Panc1 (cell line): ENCODE data around the gene TRAM2. TPM values are rescaled to one million over a fixed set of nuclear protein-coding genes. Genes with fewer than 3 reads are reported as not detected.

ENCODE experiments used
- ATAC-seq: fragments of 200-7000 bp; cut with Tn5 transposase; 2 replicates; pipeline ENCODE4 v1.9.1; 2020; ENCODE audit warnings: mild to moderate bottlenecking, moderate library complexity
- BruUV-seq: library from RNA; stranded (reverse); fragments of 400-500 nt; replicated peaks from 2 replicates; lab custom pipeline; 2021; lab: Mats Ljungman, UMichigan
- CTCF ChIA-PET: fragments of 300-600 bp; sonication (Branson Sonifier 250); formaldehyde crosslinking; loops from one replicate; lab custom pipeline; 2022; ENCODE audit warnings: antibody characterized with exemption; lab: Charles Lee
- POLR2A ChIA-PET: fragments of 300-600 bp; sonication (Branson Sonifier 250); formaldehyde crosslinking; loops from one replicate; lab custom pipeline; 2022; ENCODE audit warnings: antibody characterized with exemption; lab: Charles Lee
- DNase-seq: peaks from one replicate; pipeline ENCODE4 v3.0.0-alpha.2; 2010; ENCODE audit warnings: low read depth, low spot score
- H3K27ac ChIP-seq: 2 replicates; pipeline ENCODE4 v1.5.1; 2011; ENCODE audit warnings: mild to moderate bottlenecking, low read length, inconsistent platforms
- H3K27me3 ChIP-seq: fragments of 200-500 bp; sonication (Bioruptor generic); 2 replicates; pipeline ENCODE4 v1.6.0; 2014; ENCODE audit warnings: low read length, inconsistent platforms; ENCODE audit not compliant: control insufficient read depth, insufficient read depth
- H3K36me3 ChIP-seq: fragments of 200-500 bp; sonication (Bioruptor generic); 2 replicates; pipeline ENCODE4 v1.5.1; 2014; ENCODE audit warnings: inconsistent platforms, mild to moderate bottlenecking, low read length, moderate library complexity; ENCODE audit not compliant: control insufficient read depth, insufficient read depth
- H3K4me1 ChIP-seq: 2 replicates; pipeline ENCODE4 v1.5.1; 2011; ENCODE audit warnings: inconsistent platforms, mild to moderate bottlenecking, low read length, moderate library complexity; ENCODE audit not compliant: control insufficient read depth, insufficient read depth
- H3K4me3 ChIP-seq, 2 experiments: 2 replicates each; pipeline ENCODE4 v1.5.1; 2011 to 2012; ENCODE audit warnings: low read depth in 2 of 2, low read length in 2 of 2, mild to moderate bottlenecking in 2 of 2, inconsistent platforms in 1 of 2, moderate library complexity in 1 of 2
- H3K9me3 ChIP-seq: fragments of 200-500 bp; sonication (Bioruptor generic); 2 replicates; pipeline ENCODE4 v1.5.1; 2014; ENCODE audit warnings: low read depth, mild to moderate bottlenecking, inconsistent platforms, low read length, moderate library complexity; ENCODE audit not compliant: control insufficient read depth, insufficient read depth
- POLR2AphosphoS5 ChIP-seq: IDR thresholded peaks from 2 replicates; pipeline ENCODE4 v1.6.1; 2012; ENCODE audit warnings: mild to moderate bottlenecking, low read depth, low read length, moderate library complexity
- SIN3A ChIP-seq: IDR thresholded peaks from 2 replicates; pipeline ENCODE4 v1.6.1; 2012; ENCODE audit warnings: low read depth, mild to moderate bottlenecking, low read length, moderate library complexity, borderline replicate concordance; ENCODE audit not compliant: insufficient read depth
- TCF7L2 ChIP-seq: IDR thresholded peaks from 2 replicates; pipeline ENCODE4 v1.6.1; 2011; ENCODE audit warnings: mild to moderate bottlenecking, low read depth, low read length, inconsistent platforms
- in situ Hi-C: cut with HindIII; loops from 2 replicates; pipeline ENCODE4 v1.10.0; 2016; ENCODE audit warnings: low sequenced_read_pairs, low pct_unique_long_range_greater_than_20kb
- intact Hi-C: fragments of 100-400 bp; cut with micrococcal nuclease; formaldehyde crosslinking; loops from one replicate; pipeline ENCODE4 v1.10.0; 2022; ENCODE audit not compliant: unreplicated experiment
- total RNA-seq: library from RNA; stranded (reverse); gene quantifications from one replicate; pipeline ENCODE4 v1.2.1, GENCODE V29; 2021; ENCODE audit not compliant: unreplicated experiment
- TF ChIP-seq, protein P1 (sequence below): fragments of 450-650 bp; IDR thresholded peaks from 2 replicates; pipeline ENCODE4 v1.5.1; 2017; ENCODE audit warnings: mild to moderate bottlenecking
- TF ChIP-seq, protein P2 (sequence below), 2 experiments: IDR thresholded peaks; 2 replicates each; pipeline ENCODE4 v1.6.1; 2011 to 2012; ENCODE audit warnings: low read depth in 2 of 2, control low read depth in 1 of 2, low read length in 1 of 2, mild to moderate bottlenecking in 1 of 2, moderate library complexity in 1 of 2; ENCODE audit not compliant: insufficient read depth in 1 of 2

TRAM2 gene
- total RNA-seq, 1 experiment from 2014 or later: 56.7 TPM

DNA sequence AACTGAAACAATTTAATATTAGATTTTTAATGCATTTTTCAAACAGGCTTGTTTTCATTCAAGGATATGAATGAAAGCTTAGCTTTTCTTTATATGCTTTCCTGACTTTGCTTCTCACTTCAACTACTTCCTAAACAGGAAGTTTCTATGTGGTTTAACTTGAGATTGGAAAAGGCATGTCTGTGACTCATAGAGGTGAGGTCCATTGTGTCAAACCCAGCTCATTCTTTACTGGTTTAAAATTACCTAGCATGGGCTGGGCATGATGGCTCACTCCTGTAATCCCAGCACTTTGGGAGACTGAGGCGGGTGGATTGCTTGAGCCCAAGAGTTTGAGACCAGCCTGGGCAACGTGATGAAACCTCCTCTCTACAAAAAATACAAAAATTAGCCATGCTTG, 122.3 kb downstream of the TRAM2 start:
- TF ChIP-seq, protein P1, sequence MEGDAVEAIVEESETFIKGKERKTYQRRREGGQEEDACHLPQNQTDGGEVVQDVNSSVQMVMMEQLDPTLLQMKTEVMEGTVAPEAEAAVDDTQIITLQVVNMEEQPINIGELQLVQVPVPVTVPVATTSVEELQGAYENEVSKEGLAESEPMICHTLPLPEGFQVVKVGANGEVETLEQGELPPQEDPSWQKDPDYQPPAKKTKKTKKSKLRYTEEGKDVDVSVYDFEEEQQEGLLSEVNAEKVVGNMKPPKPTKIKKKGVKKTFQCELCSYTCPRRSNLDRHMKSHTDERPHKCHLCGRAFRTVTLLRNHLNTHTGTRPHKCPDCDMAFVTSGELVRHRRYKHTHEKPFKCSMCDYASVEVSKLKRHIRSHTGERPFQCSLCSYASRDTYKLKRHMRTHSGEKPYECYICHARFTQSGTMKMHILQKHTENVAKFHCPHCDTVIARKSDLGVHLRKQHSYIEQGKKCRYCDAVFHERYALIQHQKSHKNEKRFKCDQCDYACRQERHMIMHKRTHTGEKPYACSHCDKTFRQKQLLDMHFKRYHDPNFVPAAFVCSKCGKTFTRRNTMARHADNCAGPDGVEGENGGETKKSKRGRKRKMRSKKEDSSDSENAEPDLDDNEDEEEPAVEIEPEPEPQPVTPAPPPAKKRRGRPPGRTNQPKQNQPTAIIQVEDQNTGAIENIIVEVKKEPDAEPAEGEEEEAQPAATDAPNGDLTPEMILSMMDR: no peak
- no peak for TF ChIP-seq POLR2AphosphoS5
- TF ChIP-seq TCF7L2: no peak
- no peak for TF ChIP-seq SIN3A
- TF ChIP-seq, protein P2, sequence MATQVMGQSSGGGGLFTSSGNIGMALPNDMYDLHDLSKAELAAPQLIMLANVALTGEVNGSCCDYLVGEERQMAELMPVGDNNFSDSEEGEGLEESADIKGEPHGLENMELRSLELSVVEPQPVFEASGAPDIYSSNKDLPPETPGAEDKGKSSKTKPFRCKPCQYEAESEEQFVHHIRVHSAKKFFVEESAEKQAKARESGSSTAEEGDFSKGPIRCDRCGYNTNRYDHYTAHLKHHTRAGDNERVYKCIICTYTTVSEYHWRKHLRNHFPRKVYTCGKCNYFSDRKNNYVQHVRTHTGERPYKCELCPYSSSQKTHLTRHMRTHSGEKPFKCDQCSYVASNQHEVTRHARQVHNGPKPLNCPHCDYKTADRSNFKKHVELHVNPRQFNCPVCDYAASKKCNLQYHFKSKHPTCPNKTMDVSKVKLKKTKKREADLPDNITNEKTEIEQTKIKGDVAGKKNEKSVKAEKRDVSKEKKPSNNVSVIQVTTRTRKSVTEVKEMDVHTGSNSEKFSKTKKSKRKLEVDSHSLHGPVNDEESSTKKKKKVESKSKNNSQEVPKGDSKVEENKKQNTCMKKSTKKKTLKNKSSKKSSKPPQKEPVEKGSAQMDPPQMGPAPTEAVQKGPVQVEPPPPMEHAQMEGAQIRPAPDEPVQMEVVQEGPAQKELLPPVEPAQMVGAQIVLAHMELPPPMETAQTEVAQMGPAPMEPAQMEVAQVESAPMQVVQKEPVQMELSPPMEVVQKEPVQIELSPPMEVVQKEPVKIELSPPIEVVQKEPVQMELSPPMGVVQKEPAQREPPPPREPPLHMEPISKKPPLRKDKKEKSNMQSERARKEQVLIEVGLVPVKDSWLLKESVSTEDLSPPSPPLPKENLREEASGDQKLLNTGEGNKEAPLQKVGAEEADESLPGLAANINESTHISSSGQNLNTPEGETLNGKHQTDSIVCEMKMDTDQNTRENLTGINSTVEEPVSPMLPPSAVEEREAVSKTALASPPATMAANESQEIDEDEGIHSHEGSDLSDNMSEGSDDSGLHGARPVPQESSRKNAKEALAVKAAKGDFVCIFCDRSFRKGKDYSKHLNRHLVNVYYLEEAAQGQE (IDR thresholded peaks at IDR 0.05; ENCODE audit: insufficient read depth in 1 of 2, low read depth in 2 of 2, low read length in 1 of 2): no peak
- Histone ChIP-seq H3K4me3 (no peak overlapping the region), H3K36me3 (no peaks in the 10 kb centered on the region), H3K27me3 (no peaks in the 10 kb centered on the region), H3K4me1 (no peaks in the 10 kb centered on the region), H3K27ac (no peak overlapping the region), H3K9me3 (no peaks in the 10 kb centered on the region)
- ChIA-PET CTCF (no interaction called here), POLR2A (no interaction called here)
- no TSS peak for BruUV-seq
- in situ Hi-C loops (no loop called here), intact Hi-C loops (no loop called here)
- ATAC-seq (no peak), DNase-seq (no peak)

Other genes starting within 250 kb of the TRAM2 start
- gene PAQR8, start 214.9 kb downstream of the TRAM2 start, total RNA-seq: 3.6 TPM
- 24.6 TPM for gene EFHC1, start 156.7 kb downstream of the TRAM2 start, total RNA-seq
- gene TMEM14A, start 94.1 kb upstream of the TRAM2 start, total RNA-seq: 45.6 TPM
- not detected for gene GSTA2, start 186.4 kb upstream of the TRAM2 start, total RNA-seq
- gene GSTA1, start 226.8 kb upstream of the TRAM2 start, total RNA-seq: 0.28 TPM